Fibroblast of mammary gland (primary cell): ENCODE data around the gene UFD1.
"Not testable (repeated sequence)": the region's sequence is repeated elsewhere in the genome, so short reads cannot be mapped to it uniquely, and the experiment has no call there.

ENCODE experiments used
- DNase-seq: peaks from one replicate; pipeline ENCODE4 v3.0.0-alpha.2; 2010; ENCODE audit warnings: low read depth
- H3K4me3 ChIP-seq: 2 replicates; pipeline ENCODE4 v1.5.1; 2011; ENCODE audit warnings: low read depth, mild to moderate bottlenecking, low read length, moderate library complexity; ENCODE audit not compliant: control insufficient read depth
- CTCF ChIP-seq: conservative IDR thresholded peaks from 2 replicates; pipeline ENCODE4 v1.5.1; 2011; ENCODE audit warnings: low read depth, low read length, inconsistent platforms; ENCODE audit not compliant: control insufficient read depth, insufficient read depth

The UFD1 gene

GRCh38 chr22:19447330-19448075 lies 31.5 kb downstream of the UFD1 start, which contains the start of gene C22orf39:
Gene C22orf39, minus strand, starts transcription at chr22:19447711. Its CDS starts 23 bp downstream, at chr22:19447688.
- peak within 1 kb of the TSS; percentile 73 for H3K4me3 ChIP-seq
- peak; percentile 93 for DNase-seq
- no peak for TF ChIP-seq CTCF

- peak; percentile 17 for DNase-seq
- TF ChIP-seq CTCF, result no peak
- peak overlapping the region; percentile 73 for H3K4me3 ChIP-seq
These were observed 32.2 kb downstream of the UFD1 start for GRCh38 chr22:19446603-19447329.

GRCh38 chr22:19445279-19445982 lies 33.6 kb downstream of the UFD1 start:
- H3K4me3 ChIP-seq, DNase-seq: not testable (repeated sequence)

- no peak for DNase-seq
- H3K4me3 ChIP-seq, result no peak overlapping the region
- TF ChIP-seq CTCF, result no peak
These were observed 35.3 kb downstream of the UFD1 start for GRCh38 chr22:19443544-19444211.

- no peak for TF ChIP-seq CTCF
- no peak for DNase-seq
- no peak overlapping the region for H3K4me3 ChIP-seq
These were observed 36.8 kb downstream of the UFD1 start for GRCh38 chr22:19442166-19442565.

GRCh38 chr22:19440411-19441195 lies 38.4 kb downstream of the UFD1 start:
- TF ChIP-seq CTCF, result no peak
- no peak for DNase-seq
- H3K4me3 ChIP-seq, result no peak overlapping the region
